Measurements from ENCODE around the gene AFAP1.

The AFAP1 gene

GRCh38 chr4:7753931-7754465, 185.7 kb downstream of the AFAP1 start:
- no peak for DNase-seq (ENCODE audit: low spot score)

DNA sequence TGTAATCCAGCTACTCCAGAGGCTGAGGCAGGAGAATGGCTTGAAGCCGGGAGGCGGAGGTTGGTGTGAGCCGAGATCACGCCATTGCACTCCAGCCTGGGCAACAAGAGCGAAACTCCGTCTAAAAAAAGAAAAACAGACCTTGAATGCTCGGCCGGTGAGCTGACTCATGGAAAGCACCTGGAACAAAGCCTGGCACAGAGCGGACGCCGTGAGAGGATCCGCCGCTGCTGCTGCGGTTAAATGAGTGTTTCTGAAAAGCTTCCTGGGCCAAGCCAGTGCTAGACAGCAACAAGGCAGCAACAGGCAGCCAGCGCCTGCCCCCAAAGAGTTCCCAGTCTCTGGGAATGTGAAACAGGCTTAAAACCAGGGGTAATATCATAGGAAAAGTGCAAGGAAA, 186.4 kb downstream of the AFAP1 start:
- no peak for DNase-seq (ENCODE audit: low spot score)

GRCh38 chr4:7752649-7753048, 187.0 kb downstream of the AFAP1 start:
- no peak for DNase-seq (ENCODE audit: low spot score)

- no peak for DNase-seq (ENCODE audit: low spot score)
Measured at GRCh38 chr4:7750972-7751371, 188.7 kb downstream of the AFAP1 start.

DNA sequence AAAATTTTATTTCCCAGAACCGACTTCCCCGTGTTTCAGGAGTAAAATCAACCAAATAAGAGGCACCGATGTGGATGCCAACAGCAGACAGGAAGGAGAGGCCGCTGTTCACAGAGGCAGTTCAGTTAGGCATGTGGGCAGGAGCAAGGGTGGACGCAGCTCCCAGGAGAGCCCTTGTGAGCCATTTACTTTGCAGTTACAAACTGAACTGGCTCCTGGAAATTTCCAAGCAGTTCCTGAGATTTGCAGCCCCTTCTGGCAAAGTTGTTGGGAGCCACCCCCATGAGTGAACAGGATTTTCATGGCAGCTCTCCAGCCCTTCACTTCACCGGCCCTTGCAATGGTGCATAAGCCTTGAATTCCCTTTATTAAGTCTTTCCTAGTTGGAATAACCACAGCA, 189.1 kb downstream of the AFAP1 start:
- no peak for DNase-seq (ENCODE audit: low spot score)

DNA sequence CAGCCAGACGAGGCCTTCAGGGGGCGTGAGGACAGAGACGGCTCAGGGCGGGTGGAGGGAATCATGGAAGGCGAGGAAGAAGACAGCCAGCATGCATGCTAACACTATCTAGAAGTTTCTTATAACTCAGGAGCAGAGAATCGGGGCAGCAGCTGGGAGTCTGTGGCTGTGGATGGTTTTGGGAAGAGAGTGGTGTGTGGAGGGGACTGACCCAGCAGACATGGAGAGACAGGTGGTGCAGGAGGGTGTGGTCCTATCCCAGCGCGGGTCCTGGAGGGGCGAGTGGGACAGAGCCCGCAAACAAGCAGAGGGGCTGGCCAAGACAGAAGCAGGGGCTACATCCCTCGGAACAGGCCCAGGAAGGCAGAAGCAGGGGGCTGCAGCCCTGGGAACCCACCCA, 192.1 kb downstream of the AFAP1 start:
- DNase-seq (ENCODE audit: low spot score), result no peak

DNA sequence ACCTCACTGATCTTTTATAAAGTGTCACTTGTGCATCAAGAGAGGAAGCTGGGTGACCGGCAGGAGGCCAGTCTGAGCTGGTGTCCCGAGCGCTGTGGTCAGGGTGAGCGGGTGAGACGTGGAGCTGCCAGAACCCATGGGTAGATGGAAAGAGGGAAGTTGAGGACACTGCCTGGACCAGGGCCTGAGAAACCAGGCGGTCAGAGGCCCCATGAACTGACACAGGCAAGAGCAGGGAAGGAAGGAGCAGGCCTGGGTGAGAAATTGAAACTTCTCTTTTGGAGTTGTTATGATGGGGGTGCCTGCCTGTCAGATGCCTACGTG, 192.6 kb downstream of the AFAP1 start:
- no peak for DNase-seq (ENCODE audit: low spot score)

DNA sequence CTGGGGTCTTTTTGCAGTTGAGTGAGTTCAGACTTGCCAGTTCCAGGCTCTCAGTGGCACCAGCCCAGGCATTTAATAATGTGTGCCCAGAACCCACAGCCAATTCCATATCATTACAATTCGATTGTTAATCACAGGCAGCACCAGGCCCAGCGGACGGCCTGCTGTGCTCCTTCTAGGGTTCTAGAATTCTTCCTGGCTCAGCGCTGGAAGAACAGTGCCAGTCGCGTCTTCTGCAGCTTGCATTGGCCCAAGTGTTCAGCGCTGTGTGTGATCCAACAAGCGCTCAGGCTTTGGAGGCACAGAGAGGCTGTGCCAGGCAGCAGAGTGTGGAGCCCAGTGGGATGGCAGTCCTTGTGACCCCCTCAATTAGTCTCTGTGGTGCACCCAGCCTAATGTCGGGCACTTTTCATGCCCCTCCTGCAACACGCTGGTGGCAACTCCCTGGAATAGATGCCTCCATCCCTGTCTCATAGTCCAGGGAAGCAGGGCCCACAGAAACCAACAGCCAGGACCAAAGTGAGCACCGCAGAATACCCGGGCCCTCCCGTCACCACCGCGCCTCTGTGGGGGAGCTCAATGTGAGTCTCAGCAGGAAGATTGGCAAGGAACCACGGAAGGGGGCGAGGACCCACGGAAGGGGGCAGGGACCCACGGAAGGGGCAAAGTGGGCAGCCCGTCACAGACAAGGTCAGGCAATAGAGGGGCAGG, 193.2 kb downstream of the AFAP1 start:
- DNase-seq (ENCODE audit: low spot score), result no peak

DNA sequence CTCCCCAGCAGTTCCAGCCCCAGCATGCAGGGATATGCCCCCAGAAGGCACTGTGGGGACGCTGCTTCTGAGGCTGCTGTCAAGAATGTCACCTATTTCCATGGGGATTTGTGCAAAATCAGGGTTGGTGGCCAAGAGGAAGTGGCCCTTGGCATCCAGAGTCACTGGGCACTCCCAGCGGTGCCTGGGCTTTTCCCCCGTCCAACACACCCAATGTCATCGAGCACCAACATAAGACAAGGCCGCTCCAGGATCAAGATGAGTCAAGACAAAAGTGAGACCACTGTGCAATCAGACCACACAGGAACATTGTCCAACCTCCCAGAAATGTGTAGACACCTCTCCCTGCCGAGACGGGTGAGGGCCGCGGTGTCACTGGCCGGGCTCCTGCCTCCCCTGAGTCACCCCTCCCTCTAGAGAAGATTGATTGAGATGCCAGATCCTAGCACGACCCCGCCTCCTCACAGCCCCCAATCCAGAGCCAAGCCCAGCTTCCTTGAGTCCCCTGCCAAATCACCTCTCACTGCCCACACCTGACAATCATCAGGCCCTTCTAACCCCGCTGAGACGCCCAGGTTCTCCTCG, 194.3 kb downstream of the AFAP1 start:
- DNase-seq (ENCODE audit: low spot score), result no peak

DNA sequence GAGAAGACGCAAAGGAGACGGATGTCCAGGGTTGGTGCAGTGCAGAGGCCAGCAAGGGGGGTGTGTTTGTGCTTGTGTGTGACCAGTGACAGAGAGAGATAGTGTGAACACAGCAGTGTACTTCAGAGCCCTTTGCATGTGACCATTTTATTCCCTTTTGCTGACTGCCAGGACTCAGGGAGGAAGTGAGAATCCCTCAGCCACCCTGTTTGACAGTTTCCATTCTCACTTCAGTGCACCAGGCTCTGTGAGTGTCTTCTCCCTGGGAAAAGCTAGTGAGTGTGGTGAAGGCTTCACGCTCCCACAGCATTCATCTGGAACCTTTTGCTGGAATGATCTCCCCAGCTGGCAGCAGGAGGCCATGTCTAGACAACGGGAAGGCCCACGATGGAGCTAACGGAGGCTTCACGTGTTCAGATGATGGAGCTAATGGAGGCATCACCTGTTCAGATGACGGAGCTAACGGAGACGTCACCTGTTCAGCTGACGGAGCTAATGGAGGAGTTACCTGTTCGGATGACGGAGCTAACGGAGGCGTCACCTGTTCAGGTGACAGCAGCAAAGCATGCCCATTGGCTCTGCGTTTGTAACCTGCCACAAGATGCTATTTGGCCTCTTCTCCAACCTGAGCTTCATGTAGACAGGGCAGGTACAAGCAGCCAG, 195.4 kb downstream of the AFAP1 start:
- DNase-seq (ENCODE audit: low spot score), result no peak

- DNase-seq (ENCODE audit: low spot score), result no peak
Measured at GRCh38 chr4:7742807-7743280, 196.8 kb downstream of the AFAP1 start.

DNA sequence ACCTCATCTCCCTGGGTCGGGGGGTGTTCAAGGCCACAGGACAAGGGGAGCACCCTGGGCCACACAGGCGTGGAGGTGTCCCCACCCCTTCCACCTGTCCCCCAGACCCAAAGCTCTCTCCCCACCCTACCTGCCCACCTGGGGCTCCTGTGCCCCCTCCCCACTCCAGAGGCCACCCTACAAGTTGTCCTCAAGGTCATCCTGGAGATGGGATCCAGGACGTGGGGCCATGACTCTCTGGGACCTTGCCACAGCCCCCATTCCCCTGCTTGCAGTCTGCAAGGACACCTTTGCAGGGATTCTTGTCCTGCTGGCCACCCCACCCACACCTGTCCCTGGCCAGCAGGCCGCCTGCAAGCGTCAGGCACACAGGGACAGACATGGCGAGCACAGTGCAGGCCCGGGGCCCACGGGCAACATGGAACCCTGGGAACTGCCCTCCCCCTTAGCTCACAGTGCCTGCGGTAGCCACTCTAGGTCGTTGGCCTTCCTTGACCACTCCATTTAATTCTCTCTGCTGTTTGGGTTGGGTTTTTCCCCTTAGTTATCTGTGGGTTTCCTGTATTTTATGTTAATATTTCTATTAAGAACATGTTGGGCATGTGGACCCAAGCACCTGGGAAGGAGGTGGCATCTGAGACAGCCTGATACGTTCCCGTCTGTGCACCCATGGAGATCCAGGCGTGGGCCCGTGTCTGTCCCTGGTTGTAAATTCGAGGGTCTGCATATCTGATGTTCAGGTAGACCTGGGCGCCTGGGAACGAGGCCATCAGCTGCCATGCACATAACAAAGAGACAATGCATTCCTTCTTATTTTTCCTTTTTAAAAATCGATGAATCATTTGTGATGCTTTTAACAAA, 197.5 kb downstream of the AFAP1 start:
- DNase-seq (ENCODE audit: low spot score), result no peak

- no peak for DNase-seq (ENCODE audit: low spot score)
Measured at GRCh38 chr4:7740866-7741525, 198.7 kb downstream of the AFAP1 start.

DNA sequence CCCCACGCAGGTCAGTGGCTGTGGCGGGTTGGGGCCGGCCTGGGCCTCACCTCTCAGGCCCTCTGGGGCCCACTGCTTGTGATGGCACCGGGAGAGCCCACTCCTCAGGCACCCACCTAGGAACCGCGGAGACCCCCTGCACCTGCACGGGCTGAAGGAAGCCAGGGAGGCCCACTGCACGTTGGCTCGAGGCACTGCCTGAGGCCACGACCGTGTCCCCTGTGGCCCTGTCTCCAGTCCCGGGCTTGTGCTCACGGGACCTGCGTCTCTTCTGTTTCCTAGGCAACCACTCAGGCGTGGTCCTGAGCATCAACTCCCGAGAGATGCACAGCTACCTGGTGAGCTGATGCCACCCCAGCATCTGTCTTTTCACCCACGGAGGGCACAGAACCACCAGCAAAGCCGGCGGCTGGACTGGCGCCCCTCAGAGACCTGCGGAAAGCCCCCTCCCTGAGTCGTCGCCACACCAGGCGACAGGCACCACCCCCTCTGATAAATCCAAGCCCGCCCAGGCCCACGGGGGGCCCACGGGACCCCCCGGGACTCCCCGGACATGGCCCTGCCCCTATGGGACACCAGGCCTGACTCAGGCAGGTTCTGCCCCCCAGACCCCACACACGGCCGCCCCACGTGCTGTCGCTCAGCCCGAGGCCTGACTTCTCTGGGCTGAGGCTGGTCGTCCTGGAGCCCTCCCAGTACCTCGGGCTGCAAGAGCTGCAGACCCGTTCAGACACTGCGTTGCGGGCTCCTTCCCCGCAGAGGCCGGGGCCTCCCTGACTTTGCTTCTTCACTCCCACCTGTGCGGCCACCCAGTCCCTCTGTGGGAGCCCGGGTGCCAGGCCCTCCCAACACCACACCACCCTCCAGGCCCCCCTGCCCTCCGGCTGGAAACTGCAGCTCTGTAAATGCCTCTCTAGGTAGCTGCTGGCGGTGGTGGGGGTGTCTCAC, 199.5 kb downstream of the AFAP1 start:
- DNase-seq (ENCODE audit: low spot score), result no peak

- no peak for DNase-seq (ENCODE audit: low spot score)
Measured at GRCh38 chr4:7739077-7739917, 200.4 kb downstream of the AFAP1 start.

- no peak for DNase-seq (ENCODE audit: low spot score)
Measured at GRCh38 chr4:7738458-7739076, 201.1 kb downstream of the AFAP1 start.

DNA sequence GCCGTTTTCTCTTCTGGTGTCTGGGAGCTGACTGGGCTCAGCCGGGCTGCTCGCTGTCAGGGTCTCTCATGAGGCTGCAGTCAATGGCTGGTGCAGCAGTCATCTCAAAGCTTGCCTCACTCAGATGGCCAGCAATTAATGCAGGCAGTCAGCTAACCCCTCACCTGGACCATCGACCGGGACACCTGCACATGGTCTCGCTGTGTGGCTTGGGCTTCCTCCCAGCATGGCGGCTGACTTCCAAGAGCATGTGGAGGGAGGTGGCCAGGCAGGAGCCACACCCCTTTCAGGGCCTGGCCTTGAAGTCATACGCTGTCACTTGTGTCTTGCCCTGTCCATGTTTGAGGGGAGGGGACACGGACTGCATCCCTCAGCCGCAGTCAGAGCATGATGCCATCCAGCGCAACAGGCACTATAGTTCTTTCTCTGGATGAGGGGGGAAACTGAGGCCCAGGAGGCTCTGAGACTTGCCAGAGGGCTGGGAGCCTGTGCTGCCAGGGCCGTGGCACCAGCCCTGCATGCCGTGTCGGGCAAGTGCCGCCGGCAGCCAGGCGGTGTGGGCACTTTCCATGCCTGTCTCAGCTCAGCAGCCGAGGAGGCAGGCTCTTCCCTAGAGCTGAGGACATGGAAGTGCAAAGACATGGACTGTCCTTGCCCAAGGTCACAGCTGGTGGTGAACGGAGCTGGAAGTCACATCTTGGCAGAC, 201.8 kb downstream of the AFAP1 start:
- no peak for DNase-seq (ENCODE audit: low spot score)

GRCh38 chr4:7737268-7737645, 202.4 kb downstream of the AFAP1 start:
- DNase-seq (ENCODE audit: low spot score), result no peak

Data from LoVo (cell line).